ENCODE data around the gene LILRB2. TPM values are rescaled to one million over a fixed set of nuclear protein-coding genes. Genes with fewer than 3 reads are reported as not detected.
A peak's percentile ranks its signal among the peaks of the same experiment; 100 is the strongest.

The LILRB2 gene
- total and polyA plus RNA-seq, 2 donors (not counting 3 experiments of a cell fraction or from before 2014, with no cell fraction given) = not detected

GRCh38 chr19:54247106-54247930, 33.6 kb downstream of the LILRB2 start:
- Histone ChIP-seq H3K27me3 (ENCODE audit: control insufficient read depth in 2 of 2, insufficient read depth in 2 of 2, low read length in 2 of 2) (no peaks in the 10 kb centered on the region), H3K9ac (replicated peaks; ENCODE audit: extremely low read depth, insufficient read depth, low read length) (no peak overlapping the region), H3K4me1 (ENCODE audit: control insufficient read depth, extremely low read depth, insufficient read depth, low read length) (peaks cover 19% of the 10 kb centered on the region), H3K79me2 (ENCODE audit: control insufficient read depth, insufficient read depth, low read length) (no peaks in the 10 kb centered on the region), H3K27ac (ENCODE audit: insufficient read depth, low read depth, low read length) (peak overlapping the region; percentile 68), H3K4me3 (replicated peaks in 1 of 3; ENCODE audit: insufficient read depth in 1 of 3, low read depth in 1 of 3, low read length in 3 of 3) (peak overlapping the region in 1 of 3 experiments; percentile 14), H3K4me2 (ENCODE audit: insufficient read depth, low read length) (peak overlapping the region; percentile 51), H4K20me1 (replicated peaks; ENCODE audit: control insufficient read depth, extremely low read depth, insufficient read depth, low read length) (no peaks in the 10 kb centered on the region), H3K9me1 (replicated peaks; ENCODE audit: control insufficient read depth, extremely low read depth, insufficient read depth, low read length) (no peaks in the 10 kb centered on the region), H3K9me3 (replicated peaks; ENCODE audit: control insufficient read depth, insufficient read depth, low read length) (no peaks in the 10 kb centered on the region), H3K36me3 (ENCODE audit: control insufficient read depth in 2 of 2, extremely low read depth in 1 of 2, insufficient read depth in 2 of 2, low read length in 2 of 2) (no peaks in the 10 kb centered on the region), H2AFZ (ENCODE audit: low read depth, low read length) (peak overlapping the region; percentile 64)
- TF ChIP-seq GATA2 (IDR thresholded peaks at IDR 0.05; ENCODE audit: insufficient read depth, insufficient read length, low read depth, low read length) (no peak), POLR2A (IDR thresholded peaks at IDR 0.05; ENCODE audit: low read depth, low read length) (no peak), MYC (IDR thresholded peaks at IDR 0.05; ENCODE audit: low read depth, low read length) (no peak), MAX (IDR thresholded peaks at IDR 0.05; ENCODE audit: insufficient read depth, insufficient read length) (no peak), POLR2AphosphoS5 (IDR thresholded peaks at IDR 0.05; ENCODE audit: insufficient read depth, low read depth, low read length) (no peak)
- BruUV-seq (replicated peaks) = TSS peak; percentile 48
- dilution Hi-C loops (cut with MboI; ENCODE audit: extremely low pct_ligation_motif_present, low sequenced_read_pairs) = no loop called here
- CTCF ChIA-PET = interaction anchor here (1.0 to 4.0 kb wide), 3 partner anchors 15 to 79 kb away, joined by 4 to 35 read pairs (median 4); no protein-coding TSS in a partner anchor
- peak; percentile 53 for FAIRE-seq
- POLR2A ChIA-PET = no interaction called here
- intact Hi-C loops (cut with micrococcal nuclease) = no loop called here
- DNase-seq (ENCODE audit: low read depth, low spot score) = no peak

GRCh38 chr19:54245936-54246335, 35.0 kb downstream of the LILRB2 start:
- H3K9me3 ChIP-seq (replicated peaks; ENCODE audit: control insufficient read depth, insufficient read depth, low read length) = no peaks in the 10 kb centered on the region
- H3K36me3 ChIP-seq (ENCODE audit: control insufficient read depth in 2 of 2, extremely low read depth in 1 of 2, insufficient read depth in 2 of 2, low read length in 2 of 2) = no peaks in the 10 kb centered on the region
- H4K20me1 ChIP-seq (replicated peaks; ENCODE audit: control insufficient read depth, extremely low read depth, insufficient read depth, low read length) = no peaks in the 10 kb centered on the region
- peaks cover 19% of the 10 kb centered on the region for H3K4me1 ChIP-seq (ENCODE audit: control insufficient read depth, extremely low read depth, insufficient read depth, low read length)
- ChIA-PET CTCF (no interaction called here), POLR2A (no interaction called here)
- no peaks in the 10 kb centered on the region for H3K9me1 ChIP-seq (replicated peaks; ENCODE audit: control insufficient read depth, extremely low read depth, insufficient read depth, low read length)
- no TSS peak for BruUV-seq (replicated peaks)
- no peaks in the 10 kb centered on the region for H3K79me2 ChIP-seq (ENCODE audit: control insufficient read depth, insufficient read depth, low read length)
- dilution Hi-C loops (cut with MboI; ENCODE audit: extremely low pct_ligation_motif_present, low sequenced_read_pairs) (no loop called here), intact Hi-C loops (cut with micrococcal nuclease) (no loop called here)
- H3K4me2 ChIP-seq (ENCODE audit: insufficient read depth, low read length) = no peak overlapping the region
- no peaks in the 10 kb centered on the region for H3K27me3 ChIP-seq (ENCODE audit: control insufficient read depth in 2 of 2, insufficient read depth in 2 of 2, low read length in 2 of 2)
- no peak overlapping the region for H3K9ac ChIP-seq (replicated peaks; ENCODE audit: extremely low read depth, insufficient read depth, low read length)
- H3K27ac ChIP-seq (ENCODE audit: insufficient read depth, low read depth, low read length) = no peak overlapping the region
- TF ChIP-seq CTCF (IDR thresholded peaks at IDR 0.05; ENCODE audit: extremely low read depth in 1 of 2, insufficient read depth in 1 of 2, low read depth in 1 of 2, low read length in 2 of 2) = no peak
- TF ChIP-seq POLR2AphosphoS5 (IDR thresholded peaks at IDR 0.05; ENCODE audit: insufficient read depth, low read depth, low read length) = no peak
- no peak for TF ChIP-seq MAX (IDR thresholded peaks at IDR 0.05; ENCODE audit: insufficient read depth, insufficient read length)
- no peak for TF ChIP-seq FOS (IDR thresholded peaks at IDR 0.05; ENCODE audit: borderline replicate concordance, insufficient read depth, low read length)
- TF ChIP-seq MYC (IDR thresholded peaks at IDR 0.05; ENCODE audit: low read depth, low read length) = no peak
- no peak for TF ChIP-seq EZH2 (IDR thresholded peaks at IDR 0.05; ENCODE audit: borderline replicate concordance, low read depth, low read length, severe bottlenecking)
- no peak for TF ChIP-seq GATA2 (IDR thresholded peaks at IDR 0.05; ENCODE audit: insufficient read depth, insufficient read length, low read depth, low read length)
- no peak for TF ChIP-seq POLR2A (IDR thresholded peaks at IDR 0.05; ENCODE audit: low read depth, low read length)
- no peak for TF ChIP-seq JUN (IDR thresholded peaks at IDR 0.05; ENCODE audit: borderline replicate concordance, insufficient read depth, insufficient read length, low read depth)
- H2AFZ ChIP-seq (ENCODE audit: low read depth, low read length) = no peak overlapping the region
- DNase-seq (ENCODE audit: low read depth, low spot score) (no peak), FAIRE-seq (no peak)
- no peak overlapping the region for H3K4me3 ChIP-seq (replicated peaks in 1 of 3; ENCODE audit: insufficient read depth in 1 of 3, low read depth in 1 of 3, low read length in 3 of 3)

Measured in endothelial cell of umbilical vein (primary cell).